Renal cortical epithelial cell (primary cell): ENCODE measurements around the gene NUP210. TPM values are rescaled to one million over a fixed set of nuclear protein-coding genes. Genes with fewer than 3 reads are reported as not detected.

Experiments used
- DNase-seq: peaks from one replicate; pipeline ENCODE4 v3.0.0-alpha.2; 2011; ENCODE audit warnings: low read depth
- total RNA-seq: library from RNA; depleted of rRNA; stranded (reverse); fragments of >200 nt; gene quantifications from 2 replicates; pipeline ENCODE4 v1.2.3, GENCODE V29; 2014

NUP210 gene
- total RNA-seq, 1 donor from 2014 or later, result 3.6 TPM

DNA sequence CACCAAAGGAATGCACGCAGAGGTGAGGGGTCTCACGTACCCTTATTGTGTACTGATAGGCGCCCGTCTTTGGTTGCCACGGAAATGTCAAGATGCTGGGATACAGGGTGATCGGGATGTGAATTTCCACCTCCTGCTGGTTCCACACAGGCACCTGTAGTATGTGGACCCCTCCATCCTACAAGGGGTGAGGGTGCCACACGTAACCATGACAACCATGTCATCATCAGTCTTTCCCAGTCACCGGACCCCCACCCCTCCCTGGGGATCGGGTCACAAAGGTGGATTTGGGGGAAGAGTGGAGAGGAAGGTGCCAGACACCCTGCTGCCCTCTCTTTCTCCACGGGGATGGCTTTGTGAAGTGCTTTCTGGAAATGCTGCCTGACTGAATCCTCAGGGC, 44.7 kb downstream of the NUP210 start:
- no peak for DNase-seq

DNA sequence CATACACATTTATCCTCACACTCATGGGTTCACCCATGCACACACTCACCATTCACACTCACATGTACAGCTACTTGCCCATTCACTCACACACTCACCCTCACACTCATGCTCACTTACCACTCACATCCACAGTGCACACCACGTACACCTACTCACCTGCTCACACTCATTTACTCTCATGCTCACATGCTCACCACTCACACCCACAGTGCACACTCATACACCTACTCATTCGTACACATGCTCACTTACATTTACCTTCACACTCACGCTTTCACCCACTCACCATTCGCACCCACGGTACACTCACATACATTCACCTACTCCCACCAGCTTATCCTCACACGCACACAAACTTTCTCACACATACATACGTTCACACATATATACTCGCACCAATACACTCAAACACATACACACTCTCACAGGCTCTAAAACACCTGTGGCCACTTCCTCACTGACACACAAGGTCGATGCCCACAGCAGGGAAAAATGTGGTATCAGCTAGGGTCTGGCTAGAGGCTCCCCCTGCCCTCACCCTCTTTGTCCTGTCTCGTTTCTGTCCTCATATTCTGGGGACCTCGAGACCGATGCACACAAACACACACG, 46.0 kb downstream of the NUP210 start:
- no peak for DNase-seq

DNA sequence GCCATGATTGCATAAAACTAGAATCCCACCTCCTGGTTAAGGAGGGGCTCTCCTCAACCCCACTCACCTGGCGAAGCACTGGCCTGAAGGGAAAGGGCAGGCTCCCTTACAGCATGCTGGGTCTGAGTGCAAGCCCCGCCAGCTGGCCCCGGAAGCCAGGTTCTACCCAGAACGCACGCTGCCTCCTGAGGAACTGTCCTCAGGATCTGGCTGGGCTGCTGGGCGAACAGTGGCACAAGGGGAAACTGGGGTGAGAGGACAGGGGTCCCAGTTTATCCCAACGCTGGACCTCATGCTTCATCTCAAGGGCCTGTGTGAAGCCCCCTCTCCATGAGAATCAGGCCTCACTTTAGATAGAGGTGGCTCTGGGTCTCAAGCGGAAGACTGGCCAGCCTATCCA, 47.5 kb downstream of the NUP210 start:
- DNase-seq, result no peak

DNA sequence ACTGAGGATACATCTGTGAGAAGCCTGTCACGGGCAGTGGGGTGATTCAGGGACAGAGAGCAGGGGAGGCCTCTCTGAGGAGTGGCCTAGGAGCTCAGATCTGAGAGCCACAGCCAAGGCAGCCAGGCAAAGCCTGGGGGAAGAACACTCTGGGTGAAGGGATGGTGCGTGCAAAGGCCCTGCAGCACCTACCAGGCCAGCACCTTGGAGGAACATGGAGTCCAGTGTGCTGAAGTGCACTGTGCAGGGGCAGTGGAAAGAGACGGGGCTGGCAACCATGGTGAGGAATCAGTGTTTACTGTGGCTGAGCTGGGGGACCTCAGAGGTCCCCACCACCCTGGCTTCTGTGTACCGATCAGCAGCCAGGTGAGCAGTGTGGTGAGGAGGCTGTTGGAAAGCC, 48.0 kb downstream of the NUP210 start:
- no peak for DNase-seq

DNA sequence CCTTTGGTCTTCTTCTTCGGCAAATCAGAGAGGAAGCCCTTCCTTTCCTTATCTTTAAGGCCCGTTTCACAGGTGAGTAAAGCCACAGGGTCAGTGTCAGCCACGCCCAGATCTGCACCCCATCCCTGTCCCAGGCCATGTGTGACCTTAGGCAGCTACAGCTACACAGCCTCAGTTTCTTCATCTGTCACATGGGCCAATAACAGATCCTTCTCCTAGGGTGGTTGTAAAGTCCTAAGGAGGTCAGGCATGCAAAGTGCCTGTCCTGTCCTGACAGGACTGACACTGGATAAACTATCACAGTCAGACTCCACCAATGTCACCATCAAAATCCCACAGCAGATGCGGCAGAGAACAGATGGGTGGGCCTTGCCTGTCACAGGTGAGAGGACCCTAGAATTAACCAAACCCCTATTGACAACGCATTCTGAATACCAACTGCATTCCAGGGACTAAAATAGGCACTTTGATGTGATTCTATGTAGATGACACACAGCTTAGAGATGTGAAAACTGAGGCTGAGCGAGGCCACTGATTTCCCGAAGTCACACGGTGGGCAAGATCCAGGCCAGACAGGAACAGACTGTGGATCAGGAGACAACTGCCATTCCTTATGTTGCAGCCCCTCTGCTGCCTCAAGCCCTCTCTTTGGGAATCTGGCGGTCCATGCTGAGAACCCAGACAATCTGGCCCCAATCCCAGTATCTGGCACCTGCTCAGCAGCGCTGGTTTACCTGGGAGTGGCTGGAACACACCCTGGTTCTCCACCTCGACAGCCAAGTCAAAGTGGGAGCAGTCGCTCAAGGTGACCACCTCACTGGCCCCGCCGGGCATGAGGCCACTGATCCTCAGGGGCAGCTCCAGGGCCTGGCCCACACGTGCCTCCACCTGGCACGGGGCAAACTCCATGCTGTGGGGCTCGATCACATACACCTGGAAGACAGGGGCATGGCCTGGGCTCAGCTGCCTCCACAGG, 48.7 kb downstream of the NUP210 start:
- no peak for DNase-seq

DNA sequence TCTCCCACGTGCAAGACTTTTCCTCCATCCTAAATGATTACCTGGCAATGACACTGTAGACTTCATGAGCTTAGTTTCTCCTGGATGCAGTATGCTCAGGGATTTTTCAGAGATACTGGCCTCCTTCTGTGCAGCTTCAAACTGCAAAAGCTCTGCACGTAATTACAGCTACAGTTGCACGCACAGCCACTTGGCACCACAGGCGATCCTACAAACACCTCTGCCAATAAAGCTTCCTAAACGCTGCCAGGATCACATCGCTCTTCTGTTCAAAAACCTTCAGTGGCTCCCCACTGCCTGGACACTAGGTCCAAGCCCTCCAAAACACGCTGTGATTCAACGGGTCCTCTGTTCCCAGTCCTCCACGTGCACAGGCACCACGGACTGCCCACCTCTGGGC, 49.5 kb downstream of the NUP210 start:
- DNase-seq, result no peak

DNA sequence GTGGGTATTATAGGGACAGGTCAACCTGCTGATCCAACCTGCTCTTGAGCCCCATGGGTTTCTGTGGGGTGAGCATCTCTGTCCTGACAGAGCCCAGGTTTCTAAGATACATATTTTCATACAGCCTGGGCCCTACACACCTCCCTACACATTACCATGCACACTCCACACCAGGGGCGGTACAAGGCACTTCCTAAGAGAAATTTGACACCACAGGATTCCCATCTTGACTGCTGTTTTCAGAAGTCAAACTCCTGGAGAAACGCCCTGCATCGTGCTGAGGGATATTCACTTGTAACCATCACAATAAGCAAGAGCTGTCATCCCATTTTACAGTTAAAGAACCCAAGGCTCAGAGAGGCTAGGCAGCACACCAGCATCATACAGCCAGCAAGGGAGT, 50.1 kb downstream of the NUP210 start:
- DNase-seq, result no peak

DNA sequence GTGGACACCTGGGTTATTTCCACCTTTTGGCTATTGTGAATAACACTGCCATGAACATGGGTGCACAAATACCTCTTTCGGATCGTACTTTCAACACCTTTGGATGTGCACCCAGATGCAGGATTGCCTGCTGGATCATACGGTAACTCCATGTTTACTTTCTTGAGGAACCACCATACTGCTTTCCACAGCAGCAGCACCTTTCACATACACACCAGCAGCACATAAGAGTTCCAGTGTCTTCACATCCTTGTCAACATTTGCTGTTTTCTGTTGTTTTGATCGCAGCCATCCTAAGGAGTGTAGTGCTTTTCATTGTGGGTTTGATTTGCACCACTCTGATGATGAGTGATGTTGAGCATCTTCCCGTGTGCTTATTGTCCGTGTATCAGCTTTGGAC, 51.3 kb downstream of the NUP210 start:
- no peak for DNase-seq

DNA sequence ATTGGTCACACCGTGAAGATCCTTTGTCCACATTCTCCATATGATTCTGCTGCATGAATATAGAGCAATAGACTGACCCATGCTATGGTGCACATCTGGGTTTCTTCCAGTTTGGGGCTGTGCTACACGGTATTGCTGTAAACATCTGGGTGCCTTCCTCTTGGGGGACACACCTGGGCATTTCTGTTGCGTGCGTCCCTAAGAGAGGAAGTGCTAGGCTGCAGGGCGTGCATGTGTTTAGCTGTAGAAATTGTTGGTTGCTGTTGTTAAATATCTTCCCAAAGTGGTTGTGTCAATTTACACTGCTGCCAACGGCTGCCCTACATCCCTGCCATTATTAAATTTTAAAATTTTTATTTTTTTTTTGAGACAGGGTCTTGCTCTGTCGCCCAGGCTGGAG, 52.4 kb downstream of the NUP210 start:
- DNase-seq, result no peak

DNA sequence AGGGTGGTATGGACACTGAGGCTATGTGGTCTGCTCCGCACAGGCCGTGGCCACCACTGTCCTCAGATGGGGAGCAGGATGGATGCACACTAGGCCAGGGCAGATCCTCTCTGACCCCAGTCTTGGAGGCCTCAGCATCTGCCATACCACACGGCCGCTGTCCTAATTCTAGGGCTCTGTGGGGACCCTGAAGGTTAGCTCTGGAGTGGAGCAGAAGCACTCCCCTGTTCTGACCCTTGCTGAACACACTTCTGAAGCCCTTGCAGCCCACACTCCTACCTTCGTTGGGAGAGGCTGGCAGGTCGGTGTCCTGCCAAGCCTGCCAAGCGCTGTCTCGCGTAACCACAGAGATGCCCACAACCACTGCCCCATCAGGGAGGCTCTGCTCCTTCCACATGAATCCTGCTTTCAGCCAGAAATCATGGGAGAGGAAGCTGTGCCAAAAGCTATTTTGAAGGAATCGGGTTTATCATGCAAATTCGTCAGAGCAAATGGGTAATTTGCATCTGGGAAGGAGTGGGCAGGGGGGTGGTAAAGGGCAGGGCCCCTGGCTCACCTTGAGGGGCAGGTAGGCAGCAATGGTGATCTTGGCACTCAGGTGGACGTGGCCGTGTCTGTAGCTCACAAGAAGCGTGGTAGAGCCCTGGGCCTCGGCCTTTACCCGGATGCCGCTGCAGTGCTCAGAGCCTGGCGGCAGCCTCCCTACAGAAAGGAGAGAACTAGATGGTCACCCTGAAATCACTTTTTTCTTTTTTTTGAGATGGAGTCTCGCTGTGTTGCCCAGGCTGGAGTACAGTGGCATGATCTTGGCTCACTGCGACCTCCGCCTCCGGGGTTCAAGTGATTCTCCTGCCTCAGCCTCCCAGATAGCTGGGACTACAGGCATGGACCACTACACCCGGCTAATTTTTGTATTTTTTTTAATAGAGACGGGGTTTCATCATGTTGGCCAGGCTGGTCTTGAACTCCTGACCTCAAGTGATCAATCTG, 54.4 kb downstream of the NUP210 start:
- no peak for DNase-seq

DNA sequence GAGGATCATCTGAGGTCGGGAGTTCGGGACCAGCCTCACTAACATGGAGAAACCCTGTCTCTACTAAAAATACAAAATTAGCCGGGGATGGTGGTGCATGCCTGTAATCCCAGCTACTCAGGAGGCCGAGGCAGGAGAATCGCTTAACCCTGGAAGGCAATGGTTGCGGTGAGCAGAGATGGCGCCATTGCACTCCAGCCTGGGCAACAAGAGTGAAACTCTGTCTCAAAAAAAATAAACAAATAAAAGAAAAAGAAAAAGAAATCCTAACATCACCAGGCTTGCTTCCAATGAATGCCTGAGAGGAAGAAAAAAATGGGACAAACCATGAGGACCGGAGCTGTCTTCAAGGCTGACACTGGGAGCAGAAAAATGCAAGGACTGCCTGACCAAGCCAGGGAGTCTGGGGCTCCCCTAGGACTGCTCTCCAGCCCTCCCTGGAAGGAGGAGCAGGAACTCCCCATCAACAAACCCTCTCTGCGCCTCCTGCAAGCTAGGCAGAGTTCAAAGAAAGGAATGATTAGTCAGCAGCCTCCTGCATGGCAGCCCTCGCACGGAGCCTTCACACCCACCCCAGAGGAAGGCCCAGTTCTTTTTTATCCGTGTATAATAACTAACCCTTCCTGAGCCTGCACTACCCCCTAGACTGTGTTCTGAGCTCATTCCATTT, 55.4 kb downstream of the NUP210 start:
- DNase-seq, result peak; percentile 2

DNA sequence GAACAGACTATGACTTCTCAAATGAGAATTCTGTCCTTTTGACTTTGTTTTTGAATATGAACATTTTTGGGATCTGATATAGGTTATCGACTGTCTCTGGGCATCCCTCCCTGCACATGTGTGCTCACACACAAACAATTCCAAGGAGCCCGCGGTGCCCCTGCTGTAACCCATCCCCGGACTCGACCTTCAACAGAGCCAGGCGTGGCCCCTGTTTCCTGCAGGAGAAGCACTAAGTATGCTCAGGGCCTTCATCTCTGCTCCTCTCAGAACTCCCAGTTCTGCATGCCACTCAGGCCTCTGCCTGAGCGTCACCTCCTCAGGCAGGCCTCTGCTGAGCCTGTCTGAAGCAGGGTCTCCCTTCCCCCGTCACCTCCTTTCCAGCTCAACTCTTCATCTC, 57.6 kb downstream of the NUP210 start:
- DNase-seq, result no peak

DNA sequence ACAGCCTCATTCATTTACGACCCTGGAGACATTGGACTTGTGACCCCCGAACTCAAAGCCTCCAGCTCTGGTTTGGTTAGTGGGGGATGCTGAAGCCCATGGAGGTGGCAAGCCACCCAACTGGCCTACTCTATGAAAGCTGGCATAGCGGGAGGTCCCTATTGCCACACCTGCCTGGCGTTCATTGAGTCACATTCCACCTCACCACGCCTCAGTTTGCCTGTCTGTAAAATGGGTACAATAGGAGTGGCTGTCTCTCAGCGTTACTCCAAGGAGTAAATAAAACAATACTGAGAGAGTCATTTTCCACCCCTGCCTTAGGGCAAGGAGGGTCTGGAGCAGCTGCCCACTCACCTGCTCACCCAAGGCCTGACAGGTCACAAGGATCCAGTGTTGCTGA, 60.2 kb downstream of the NUP210 start:
- DNase-seq, result no peak

DNA sequence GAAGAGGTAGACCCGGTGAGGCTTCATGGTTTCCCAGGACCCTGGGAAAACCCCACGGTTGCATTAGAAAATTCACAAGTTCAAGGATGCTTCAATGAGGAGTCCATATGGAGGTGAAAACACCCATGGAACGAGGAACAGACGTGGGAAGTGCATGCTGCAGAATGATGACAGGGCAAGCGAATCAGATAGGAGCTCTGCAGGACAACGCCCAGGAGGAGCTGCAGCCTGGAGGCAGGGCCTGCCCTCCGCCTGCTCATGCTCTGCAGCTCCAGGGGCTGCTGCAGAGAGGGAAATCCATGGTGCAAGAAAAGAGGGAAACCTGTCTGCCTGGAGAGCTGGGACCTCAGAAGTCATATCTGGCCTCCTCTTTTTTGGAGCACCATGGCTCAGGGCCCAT, 61.5 kb downstream of the NUP210 start:
- no peak for DNase-seq

DNA sequence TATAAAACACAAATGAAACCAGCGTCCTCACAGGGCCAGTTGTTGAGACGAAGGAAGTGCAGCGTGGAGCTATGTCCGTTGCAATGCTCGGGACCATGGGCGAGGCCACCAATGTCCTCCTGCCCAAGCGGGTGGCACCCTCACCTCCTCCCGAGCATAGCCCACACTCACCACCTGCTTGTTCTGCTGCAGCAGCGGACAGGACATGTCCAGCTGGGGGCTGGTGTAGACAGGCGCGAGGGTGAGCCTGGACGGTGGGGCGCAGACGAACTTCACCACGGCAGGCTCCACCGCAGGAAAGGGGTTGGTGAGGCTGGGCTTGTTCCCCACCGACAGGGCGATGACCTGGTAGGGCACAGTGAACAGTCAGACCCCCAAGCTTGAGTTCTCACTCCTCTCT, 62.1 kb downstream of the NUP210 start:
- no peak for DNase-seq

DNA sequence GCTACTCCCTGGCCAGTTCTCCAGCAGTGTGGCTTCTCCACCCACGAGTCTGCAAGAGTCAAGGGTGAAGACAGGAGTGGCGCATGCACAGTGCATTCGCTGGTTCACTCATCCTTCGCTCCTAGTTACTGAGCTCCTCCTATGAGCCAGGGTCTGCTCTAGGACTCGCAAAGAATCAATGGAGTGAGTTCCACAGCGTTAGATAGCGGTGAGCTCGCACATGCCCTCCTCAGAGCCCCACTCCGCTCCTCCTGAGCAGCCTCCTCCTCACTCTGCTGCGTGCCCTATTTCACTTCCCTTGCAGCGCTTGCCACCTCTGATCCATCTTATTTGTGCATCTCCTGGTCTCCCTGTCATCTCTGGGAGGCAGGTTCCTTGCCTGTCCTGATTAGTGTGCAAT, 63.0 kb downstream of the NUP210 start:
- DNase-seq, result no peak

DNA sequence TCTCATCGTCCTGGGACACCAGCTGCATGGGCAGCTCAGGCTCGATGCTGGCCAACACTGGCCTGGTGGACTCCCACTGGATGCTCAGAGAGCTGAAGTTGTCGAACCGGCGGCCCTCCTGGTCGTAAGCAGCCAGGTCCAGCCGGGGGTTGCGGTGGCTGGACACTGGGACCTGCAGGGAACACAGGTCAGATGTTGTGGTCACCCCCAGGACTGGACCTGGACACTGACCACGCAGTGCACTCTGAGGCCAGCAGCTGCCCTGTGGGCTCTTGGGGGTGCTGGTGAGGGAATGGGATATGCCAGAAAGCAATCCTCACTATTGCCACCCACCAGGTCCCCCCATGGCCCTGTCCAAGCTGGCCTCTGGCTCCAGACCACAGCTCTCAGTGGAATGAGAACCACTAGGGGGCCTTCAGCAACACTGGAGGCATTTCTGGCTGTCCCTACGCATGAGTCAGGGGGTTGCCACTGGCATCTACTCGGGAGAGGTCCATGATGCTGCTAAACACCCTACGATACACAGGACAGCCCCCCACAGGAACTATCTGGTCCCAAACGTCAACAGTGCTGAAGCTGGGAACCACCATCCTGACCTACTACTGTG, 66.1 kb downstream of the NUP210 start:
- DNase-seq, result peak; percentile 6

DNA sequence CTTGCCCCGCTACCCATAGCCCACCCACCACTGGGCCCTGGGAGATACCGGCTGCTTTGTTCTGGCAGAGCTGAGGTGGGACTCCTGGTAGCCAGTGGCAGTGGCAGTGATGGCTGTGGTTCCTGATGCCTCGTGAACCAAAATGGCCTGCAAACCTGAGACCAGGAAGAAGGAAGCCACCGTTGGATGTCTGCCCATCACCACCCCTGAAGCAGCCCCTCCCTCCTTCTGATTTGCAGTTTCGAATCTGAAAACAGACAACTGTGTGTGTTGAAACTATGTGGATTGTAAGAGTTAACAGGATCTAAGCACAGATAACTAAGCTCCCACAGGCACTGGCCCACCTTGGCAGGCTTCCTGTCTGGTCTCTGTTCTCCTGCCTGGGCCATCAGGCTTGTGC, 66.6 kb downstream of the NUP210 start:
- no peak for DNase-seq

DNA sequence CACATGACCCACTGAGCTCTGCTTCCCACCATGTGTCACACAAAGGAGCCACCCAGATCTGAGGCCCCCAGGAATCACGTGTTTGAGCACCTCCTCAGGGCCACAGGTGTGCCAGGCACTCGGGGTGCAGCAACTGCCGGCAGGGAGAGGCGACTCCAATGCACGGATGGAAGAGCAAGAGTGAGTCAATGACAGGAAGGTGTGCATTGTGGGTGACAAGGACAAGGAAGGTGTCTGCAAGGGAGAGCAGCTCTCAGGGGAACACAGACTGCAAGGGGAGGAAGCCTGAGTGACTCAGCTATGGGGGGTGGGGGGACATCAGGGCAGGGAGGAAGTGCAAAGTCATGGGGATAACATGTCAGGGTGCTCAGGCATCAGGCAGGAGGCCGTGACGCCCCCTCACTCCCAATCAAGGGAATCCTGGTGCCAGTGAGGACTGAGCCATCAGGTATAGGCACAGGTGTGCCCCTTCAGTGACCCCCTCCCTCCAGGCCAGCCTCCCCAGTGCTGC, 67.4 kb downstream of the NUP210 start:
- peak; percentile 43 for DNase-seq

DNA sequence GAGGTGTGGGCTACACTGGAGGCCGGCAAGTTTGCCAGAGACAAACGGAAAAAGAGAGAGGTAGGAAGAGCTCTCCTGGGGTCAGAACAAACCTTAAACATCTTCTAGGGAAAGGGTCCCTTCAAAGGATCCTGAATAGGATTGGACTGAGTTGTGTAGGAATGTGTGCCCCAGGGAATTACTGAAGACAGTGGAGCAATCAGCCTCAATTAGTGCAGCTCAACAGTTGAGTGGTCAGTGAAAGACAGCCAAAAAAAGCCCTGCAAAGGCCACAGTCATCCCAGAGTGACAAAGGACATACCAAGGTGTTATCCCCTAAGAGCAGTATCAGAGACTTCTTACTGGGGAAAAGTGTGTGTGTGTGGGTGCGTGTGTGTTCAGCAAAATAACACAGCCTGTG, 70.3 kb downstream of the NUP210 start:
- DNase-seq, result no peak
